Measurements from ENCODE around the gene TMEM59. TPM values are rescaled to one million over a fixed set of nuclear protein-coding genes. Genes with fewer than 3 reads are reported as not detected.
A peak's percentile ranks its signal among the peaks of the same experiment; 100 is the strongest.

Gene TMEM59
- polyA plus RNA-seq, 3 donors, result 169 to 925 (median 831) TPM

GRCh38 chr1:54064299-54064698, 11.3 kb upstream of the TMEM59 start:
- 100% methylated on average over 2 of the region's 5 CpGs for WGBS (ENCODE audit: insufficient coverage)
- H4K20me1 ChIP-seq (ENCODE audit: insufficient read depth, low read length), result no peaks in the 10 kb centered on the region
- no peak for DNase-seq
- TF ChIP-seq, protein P1, sequence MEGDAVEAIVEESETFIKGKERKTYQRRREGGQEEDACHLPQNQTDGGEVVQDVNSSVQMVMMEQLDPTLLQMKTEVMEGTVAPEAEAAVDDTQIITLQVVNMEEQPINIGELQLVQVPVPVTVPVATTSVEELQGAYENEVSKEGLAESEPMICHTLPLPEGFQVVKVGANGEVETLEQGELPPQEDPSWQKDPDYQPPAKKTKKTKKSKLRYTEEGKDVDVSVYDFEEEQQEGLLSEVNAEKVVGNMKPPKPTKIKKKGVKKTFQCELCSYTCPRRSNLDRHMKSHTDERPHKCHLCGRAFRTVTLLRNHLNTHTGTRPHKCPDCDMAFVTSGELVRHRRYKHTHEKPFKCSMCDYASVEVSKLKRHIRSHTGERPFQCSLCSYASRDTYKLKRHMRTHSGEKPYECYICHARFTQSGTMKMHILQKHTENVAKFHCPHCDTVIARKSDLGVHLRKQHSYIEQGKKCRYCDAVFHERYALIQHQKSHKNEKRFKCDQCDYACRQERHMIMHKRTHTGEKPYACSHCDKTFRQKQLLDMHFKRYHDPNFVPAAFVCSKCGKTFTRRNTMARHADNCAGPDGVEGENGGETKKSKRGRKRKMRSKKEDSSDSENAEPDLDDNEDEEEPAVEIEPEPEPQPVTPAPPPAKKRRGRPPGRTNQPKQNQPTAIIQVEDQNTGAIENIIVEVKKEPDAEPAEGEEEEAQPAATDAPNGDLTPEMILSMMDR (IDR thresholded peaks at IDR 0.05), result no peak
- H3K27ac Mint-ChIP-seq, result no peak overlapping the region
- H3K36me3 ChIP-seq (replicated peaks in 1 of 2; ENCODE audit: control insufficient read depth in 1 of 2, insufficient read depth in 2 of 2, low read length in 2 of 2), result peaks cover 8 to 23% of the 10 kb centered on the region in 2 donors
- H3K4me2 ChIP-seq (replicated peaks; ENCODE audit: extremely low read depth, low read length, poor library complexity, severe bottlenecking), result no peak overlapping the region
- no peak overlapping the region for H3K4me3 ChIP-seq (replicated peaks in 1 of 3; ENCODE audit: low read depth in 2 of 3, low read length in 3 of 3)
- H3K36me3 Mint-ChIP-seq, result peaks cover 32 to 50% of the 10 kb centered on the region in 2 donors
- no peaks in the 10 kb centered on the region for H3K27me3 Mint-ChIP-seq (ENCODE audit: low read depth in 3 of 3)
- H3K9me3 Mint-ChIP-seq, result no peaks in the 10 kb centered on the region
- intact Hi-C loops (cut with micrococcal nuclease), result no loop called here
- H3K9me3 ChIP-seq (replicated peaks in 1 of 2; ENCODE audit: control insufficient read depth in 1 of 2, insufficient read depth in 1 of 2, low read length in 2 of 2), result no peaks in the 10 kb centered on the region
- H3K4me3 Mint-ChIP-seq, result no peak overlapping the region
- no peak overlapping the region for H2AFZ ChIP-seq (ENCODE audit: insufficient read depth, low read depth, low read length, poor library complexity, severe bottlenecking)
- H3K4me1 Mint-ChIP-seq, result no peaks in the 10 kb centered on the region
- H3K79me2 ChIP-seq (ENCODE audit: insufficient read depth, low read length), result peaks cover 2% of the 10 kb centered on the region
- H3K27me3 ChIP-seq (ENCODE audit: control insufficient read depth in 2 of 2, insufficient read depth in 2 of 2, low read length in 2 of 2), result no peaks in the 10 kb centered on the region
- H3K4me1 ChIP-seq (ENCODE audit: control insufficient read depth in 1 of 2, insufficient read depth in 2 of 2, low read length in 2 of 2), result no peaks in the 10 kb centered on the region
- no peak overlapping the region for H3K27ac ChIP-seq (ENCODE audit: low read depth in 1 of 2, low read length in 2 of 2)
- no peak overlapping the region for H3K9ac ChIP-seq (ENCODE audit: insufficient read depth, low read length, poor library complexity, severe bottlenecking)

DNA sequence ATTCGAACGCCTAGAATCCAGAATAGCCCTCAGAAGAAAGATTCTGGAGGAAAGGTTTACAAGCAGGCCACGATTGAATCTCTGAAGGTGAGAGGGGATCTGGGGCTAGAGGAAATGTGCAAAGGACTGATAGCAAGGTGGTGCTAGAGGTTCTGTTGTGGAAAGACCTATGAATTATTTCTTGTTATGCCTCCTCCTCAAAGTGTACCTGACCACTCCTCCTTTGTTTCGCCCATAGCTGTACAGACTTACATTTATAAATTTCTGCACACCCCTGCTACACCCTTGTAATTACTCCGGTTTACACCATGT, 1.4 kb upstream of the TMEM59 start:
- H3K4me3 Mint-ChIP-seq, result no peak overlapping the region
- Histone ChIP-seq H3K9ac (ENCODE audit: insufficient read depth, low read length, poor library complexity, severe bottlenecking) (peak overlapping the region; percentile 92), H2AFZ (ENCODE audit: insufficient read depth, low read depth, low read length, poor library complexity, severe bottlenecking) (peak overlapping the region; percentile 96), H3K4me3 (replicated peaks in 1 of 3; ENCODE audit: low read depth in 2 of 3, low read length in 3 of 3) (peak overlapping the region; percentile 67 to 99 (median 93)), H3K9me3 (replicated peaks in 1 of 2; ENCODE audit: control insufficient read depth in 1 of 2, insufficient read depth in 1 of 2, low read length in 2 of 2) (no peaks in the 10 kb centered on the region), H3K27me3 (ENCODE audit: control insufficient read depth in 2 of 2, insufficient read depth in 2 of 2, low read length in 2 of 2) (no peaks in the 10 kb centered on the region), H3K4me1 (ENCODE audit: control insufficient read depth in 1 of 2, insufficient read depth in 2 of 2, low read length in 2 of 2) (peaks cover 22 to 38% of the 10 kb centered on the region in 2 donors), H4K20me1 (ENCODE audit: insufficient read depth, low read length) (peaks cover 24% of the 10 kb centered on the region), H3K79me2 (ENCODE audit: insufficient read depth, low read length) (peaks cover 63% of the 10 kb centered on the region), H3K4me2 (replicated peaks; ENCODE audit: extremely low read depth, low read length, poor library complexity, severe bottlenecking) (peak overlapping the region; percentile 92), H3K27ac (ENCODE audit: low read depth in 1 of 2, low read length in 2 of 2) (peak overlapping the region in 1 of 2 donors; percentile 97), H3K36me3 (replicated peaks in 1 of 2; ENCODE audit: control insufficient read depth in 1 of 2, insufficient read depth in 2 of 2, low read length in 2 of 2) (peaks cover 0 to 15% of the 10 kb centered on the region in 2 donors)
- TF ChIP-seq, protein P1 (IDR thresholded peaks at IDR 0.05), result no peak
- H3K27me3 Mint-ChIP-seq (ENCODE audit: low read depth in 3 of 3), result peaks cover 0 to 2% (median 0%) of the 10 kb centered on the region in 3 donors
- H3K4me1 Mint-ChIP-seq, result peaks cover 27% of the 10 kb centered on the region
- DNase-seq, result no peak
- no peaks in the 10 kb centered on the region for H3K9me3 Mint-ChIP-seq
- H3K36me3 Mint-ChIP-seq, result peaks cover 21 to 28% of the 10 kb centered on the region in 2 donors
- 5% methylated on average over 2 of the region's 5 CpGs for WGBS (ENCODE audit: insufficient coverage)
- peak overlapping the region in 1 of 7 donors; percentile 69 for H3K27ac Mint-ChIP-seq
- intact Hi-C loops (cut with micrococcal nuclease), result loop anchor here (5.0 to 10.0 kb wide), 5 partner anchors 107 to 708 kb away; partner anchors contain the start of genes IFT25 (in 2 of the 2), LRRC42 (in 2 of the 2), DIO1 (in 1 of the 2) and NDC1 (in 1 of the 2)

Data from CD14-positive monocyte (primary cell).